PC-3 (cell line): ENCODE results near the gene ITIH3. TPM values are rescaled to one million over a fixed set of nuclear protein-coding genes. Genes with fewer than 3 reads are reported as not detected.

Experiments
- ATAC-seq: fragments of 200-7000 bp; cut with Tn5 transposase; 2 replicates; pipeline ENCODE4 v1.9.1; 2020; ENCODE audit warnings: mild to moderate bottlenecking, moderate library complexity
- BruUV-seq: library from RNA; stranded (reverse); fragments of 400-500 nt; replicated peaks from 2 replicates; lab custom pipeline; 2021; lab: Mats Ljungman, UMichigan
- CTCF ChIA-PET: fragments of 300-600 bp; sonication (Branson Sonifier 250); formaldehyde crosslinking; loops from one replicate; lab custom pipeline; 2022; ENCODE audit warnings: antibody characterized with exemption; lab: Charles Lee
- POLR2A ChIA-PET: fragments of 300-600 bp; sonication (Branson Sonifier 250); formaldehyde crosslinking; loops from one replicate; lab custom pipeline; 2022; ENCODE audit warnings: antibody characterized with exemption; ENCODE audit not compliant: unreplicated experiment; lab: Charles Lee
- DNase-seq: peaks from one replicate; pipeline ENCODE4 v3.0.0-alpha.2; 2015
- H2AFZ ChIP-seq: fragments of 300-600 bp; sonication (generic); 2 replicates; pipeline ENCODE4 v1.6.0; 2016; ENCODE audit warnings: antibody characterized with exemption, low read length
- H3F3A ChIP-seq: fragments of 300-600 bp; sonication (generic); one replicate; pipeline ENCODE4 v1.6.0; 2017; ENCODE audit warnings: antibody characterized with exemption, low read length, control low read depth, mild to moderate bottlenecking; ENCODE audit not compliant: unreplicated experiment
- H3K27ac ChIP-seq: fragments of 300-600 bp; sonication (generic); 2 replicates; pipeline ENCODE4 v1.5.1; 2016; ENCODE audit warnings: mild to moderate bottlenecking, low read length
- H3K27me3 ChIP-seq: fragments of 300-600 bp; sonication (generic); 2 replicates; pipeline ENCODE4 v1.6.1; 2016; ENCODE audit warnings: low read length, mixed read lengths
- H3K36me3 ChIP-seq: fragments of 300-600 bp; sonication (generic); 2 replicates; pipeline ENCODE4 v1.6.1; 2016; ENCODE audit warnings: low read depth, mixed run types, low read length, mixed read lengths
- H3K4me1 ChIP-seq: fragments of 300-600 bp; sonication (generic); 2 replicates; pipeline ENCODE4 v1.5.1; 2016; ENCODE audit warnings: low read length; ENCODE audit not compliant: insufficient read depth
- H3K4me2 ChIP-seq: fragments of 300-600 bp; sonication (generic); 2 replicates; pipeline ENCODE4 v1.6.0; 2016; ENCODE audit warnings: low read length
- H3K4me3 ChIP-seq: fragments of 300-600 bp; sonication (generic); 2 replicates; pipeline ENCODE4 v1.5.1; 2016; ENCODE audit warnings: mild to moderate bottlenecking, low read length, mixed read lengths
- H3K79me2 ChIP-seq: fragments of 300-600 bp; sonication (generic); 2 replicates; pipeline ENCODE4 v1.6.1; 2017; ENCODE audit warnings: low read length, mixed read lengths
- H3K9ac ChIP-seq: fragments of 300-600 bp; sonication (generic); 2 replicates; pipeline ENCODE4 v1.6.0; 2016; ENCODE audit warnings: mild to moderate bottlenecking, low read length
- H3K9me2 ChIP-seq: fragments of 300-600 bp; sonication (generic); replicated peaks from 2 replicates; pipeline ENCODE4 v1.6.1; 2016; ENCODE audit warnings: mixed run types, low read length, mixed read lengths
- H3K9me3 ChIP-seq: fragments of 300-600 bp; sonication (generic); 2 replicates; pipeline ENCODE4 v1.6.1; 2016; ENCODE audit warnings: low read length, mixed read lengths
- H4K20me1 ChIP-seq: fragments of 300-600 bp; sonication (generic); 2 replicates; pipeline ENCODE4 v1.6.1; 2016; ENCODE audit warnings: low read length, mixed read lengths
- CTCF ChIP-seq: fragments of 300-600 bp; sonication (generic); conservative IDR thresholded peaks from 2 replicates; pipeline ENCODE4 v1.5.1; 2017; ENCODE audit warnings: antibody characterized with exemption, low read depth, mild to moderate bottlenecking, low read length
- EZH2 ChIP-seq: fragments of 300-600 bp; sonication (generic); IDR thresholded peaks from one replicate; pipeline ENCODE4 v1.6.1; 2017; ENCODE audit warnings: antibody characterized with exemption, mild to moderate bottlenecking, low read length; ENCODE audit not compliant: unreplicated experiment
- EZH2phosphoT487 ChIP-seq: fragments of 300-600 bp; sonication (generic); IDR thresholded peaks from 2 replicates; pipeline ENCODE4 v1.6.1; 2018; ENCODE audit warnings: mild to moderate bottlenecking, antibody characterized with exemption, low read length, borderline replicate concordance
- intact Hi-C: fragments of 100-400 bp; cut with micrococcal nuclease; formaldehyde crosslinking; loops from 2 replicates; pipeline ENCODE4 v1.9.0; 2023
- total RNA-seq: library from RNA; depleted of rRNA; stranded (reverse); fragments of >200 nt; gene quantifications from 2 replicates; pipeline ENCODE4 v1.2.3, GENCODE V29; 2014

Gene ITIH3
- total RNA-seq, 1 experiment from 2014 or later, result not detected

GRCh38 chr3:52779011-52779836, 15.4 kb upstream of the ITIH3 start:
- ChIA-PET CTCF (no interaction called here), POLR2A (no interaction called here)
- BruUV-seq, result no TSS peak

GRCh38 chr3:52779837-52780585, 14.6 kb upstream of the ITIH3 start:
- H3K9ac ChIP-seq, result no peak overlapping the region
- DNase-seq (no peak), ATAC-seq (no peak)
- no peaks in the 10 kb centered on the region for H3F3A ChIP-seq
- H3K9me2 ChIP-seq, result no peaks in the 10 kb centered on the region
- no peaks in the 10 kb centered on the region for H3K9me3 ChIP-seq
- no peak overlapping the region for H3K4me2 ChIP-seq
- CTCF ChIA-PET, result no interaction called here
- H3K4me1 ChIP-seq, result no peaks in the 10 kb centered on the region
- no peak overlapping the region for H3K27ac ChIP-seq
- no peak overlapping the region for H2AFZ ChIP-seq
- no peak overlapping the region for H3K4me3 ChIP-seq
- POLR2A ChIA-PET, result no interaction called here
- TF ChIP-seq EZH2phosphoT487 (no peak), EZH2 (no peak), CTCF (no peak)
- BruUV-seq, result no TSS peak
- no peaks in the 10 kb centered on the region for H3K79me2 ChIP-seq
- H3K36me3 ChIP-seq, result no peaks in the 10 kb centered on the region
- intact Hi-C loops, result loop anchor here (10.0 kb wide), 1 partner anchor 285 kb away; no protein-coding TSS in a partner anchor
- peaks cover 26% of the 10 kb centered on the region for H3K27me3 ChIP-seq
- H4K20me1 ChIP-seq, result no peaks in the 10 kb centered on the region

More at GRCh38 chr3:52779011-52779836, 15.4 kb upstream of the ITIH3 start:
- Histone ChIP-seq H3K4me2 (no peak overlapping the region), H3K4me3 (no peak overlapping the region), H3K9me3 (no peaks in the 10 kb centered on the region), H2AFZ (no peak overlapping the region), H3F3A (no peaks in the 10 kb centered on the region), H3K79me2 (no peaks in the 10 kb centered on the region), H3K4me1 (no peaks in the 10 kb centered on the region), H3K27me3 (peaks cover 26% of the 10 kb centered on the region), H3K27ac (no peak overlapping the region), H4K20me1 (no peaks in the 10 kb centered on the region), H3K9ac (no peak overlapping the region), H3K9me2 (no peaks in the 10 kb centered on the region), H3K36me3 (no peaks in the 10 kb centered on the region)
- intact Hi-C loops, result loop anchor here (10.0 kb wide), 1 partner anchor 286 kb away; no protein-coding TSS in a partner anchor
- ATAC-seq (no peak), DNase-seq (no peak)
- TF ChIP-seq CTCF, result no peak
- no peak for TF ChIP-seq EZH2phosphoT487
- TF ChIP-seq EZH2, result no peak
